NCI-H2107 treated with DMSO at 0.1 percent for 48 hours (cell line): ENCODE results near the gene EYA2.

Source experiments
- DNase-seq: peaks from one replicate; lab custom pipeline; 2025; ENCODE audit not compliant: unreplicated experiment; lab: John Stamatoyannopoulos, UW

EYA2 gene

GRCh38 chr20:47031821-47032220 is 137.2 kb downstream of the EYA2 start:
- DNase-seq: no peak

GRCh38 chr20:47032933-47033578 is 138.4 kb downstream of the EYA2 start:
- DNase-seq: no peak

GRCh38 chr20:47033665-47034064 is 139.0 kb downstream of the EYA2 start:
- DNase-seq: no peak

- no peak for DNase-seq
These were observed 140.5 kb downstream of the EYA2 start for GRCh38 chr20:47035026-47035590.

- no peak for DNase-seq
These were observed 141.6 kb downstream of the EYA2 start for GRCh38 chr20:47036091-47036870.

GRCh38 chr20:47038566-47039560 is 144.2 kb downstream of the EYA2 start:
- no peak for DNase-seq

GRCh38 chr20:47040506-47041125 is 146.0 kb downstream of the EYA2 start:
- DNase-seq: no peak

GRCh38 chr20:47041396-47041899 is 146.8 kb downstream of the EYA2 start:
- no peak for DNase-seq

- DNase-seq: no peak
These were observed 147.8 kb downstream of the EYA2 start for GRCh38 chr20:47042464-47042863.

GRCh38 chr20:47043086-47043485 is 148.4 kb downstream of the EYA2 start:
- DNase-seq: no peak

- no peak for DNase-seq
These were observed 150.3 kb downstream of the EYA2 start for GRCh38 chr20:47044938-47045337.

- no peak for DNase-seq
These were observed 153.4 kb downstream of the EYA2 start for GRCh38 chr20:47048054-47048453.

- no peak for DNase-seq
These were observed 155.1 kb downstream of the EYA2 start for GRCh38 chr20:47049771-47050170.

GRCh38 chr20:47050996-47051395 is 156.4 kb downstream of the EYA2 start:
- DNase-seq: no peak

GRCh38 chr20:47051936-47052526 is 157.4 kb downstream of the EYA2 start:
- peak; percentile 44 for DNase-seq

- DNase-seq: no peak
These were observed 159.9 kb downstream of the EYA2 start for GRCh38 chr20:47054506-47054905.

- no peak for DNase-seq
These were observed 160.3 kb downstream of the EYA2 start for GRCh38 chr20:47054945-47055344.

- no peak for DNase-seq
These were observed 161.2 kb downstream of the EYA2 start for GRCh38 chr20:47055699-47056369.

GRCh38 chr20:47057661-47058060 is 163.0 kb downstream of the EYA2 start:
- DNase-seq: no peak
